ENCODE measurements around the gene WNT9B. TPM values are rescaled to one million over a fixed set of nuclear protein-coding genes. Genes with fewer than 3 reads are reported as not detected.
A peak's percentile ranks its signal among the peaks of the same experiment; 100 is the strongest.

WNT9B gene
- total and polyA plus RNA-seq, 4 experiments from 2014 or later: not detected

DNA sequence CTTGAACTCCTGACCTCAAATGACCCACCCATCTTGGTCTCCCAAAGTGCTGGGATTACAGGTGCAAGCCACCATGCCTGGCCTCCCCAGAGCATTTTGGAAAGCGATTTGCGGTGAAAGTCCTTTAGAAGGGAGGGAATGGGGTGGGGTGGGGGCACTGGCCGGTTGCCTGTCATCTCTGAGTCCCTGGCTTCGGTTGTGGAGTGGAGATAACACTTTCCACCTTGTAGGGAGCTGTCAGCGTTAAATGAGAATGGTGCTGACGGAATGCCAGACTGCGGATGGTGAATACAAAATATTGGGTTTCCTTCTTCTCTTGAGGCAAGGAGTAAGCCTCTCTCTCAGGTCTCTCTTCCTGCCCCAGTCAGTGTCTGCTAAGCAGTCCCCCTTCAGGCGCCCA is 27.7 kb upstream of the WNT9B start:
- Mint-ChIP-seq H3K4me1 (peaks cover 2 to 22% (median 10%) of the 10 kb centered on the region in 4 donors), H3K27ac (no peak overlapping the region), H3K9me3 (peaks cover 0 to 1% (median 0%) of the 10 kb centered on the region in 8 donors), H3K36me3 (no peaks in the 10 kb centered on the region), H3K27me3 (peaks cover 19 to 35% of the 10 kb centered on the region in 2 donors), H3K4me3 (no peak overlapping the region)
- Histone ChIP-seq H3K4me1 (ENCODE audit: insufficient read depth, low read length) (peaks cover 17% of the 10 kb centered on the region), H3K36me3 (ENCODE audit: insufficient read depth, low read length) (no peaks in the 10 kb centered on the region), H3K9me3 (ENCODE audit: control insufficient read depth in 1 of 2, low read length in 2 of 2) (no peaks in the 10 kb centered on the region), H3K4me3 (ENCODE audit: low read length in 2 of 2) (no peak overlapping the region), H3K27ac (ENCODE audit: low read depth, low read length) (no peak overlapping the region), H3K27me3 (ENCODE audit: insufficient read depth, low read length) (peaks cover 23% of the 10 kb centered on the region)
- POLR2A ChIA-PET (ENCODE audit: partially characterized antibody): no interaction called here
- intact Hi-C loops (cut with micrococcal nuclease): no loop called here
- CTCF ChIA-PET (ENCODE audit: partially characterized antibody): interaction anchor here (2.0 kb wide), 1 partner anchor 19 kb away, joined by 6 read pairs; no protein-coding TSS in a partner anchor
- DNase-seq: no peak

DNA sequence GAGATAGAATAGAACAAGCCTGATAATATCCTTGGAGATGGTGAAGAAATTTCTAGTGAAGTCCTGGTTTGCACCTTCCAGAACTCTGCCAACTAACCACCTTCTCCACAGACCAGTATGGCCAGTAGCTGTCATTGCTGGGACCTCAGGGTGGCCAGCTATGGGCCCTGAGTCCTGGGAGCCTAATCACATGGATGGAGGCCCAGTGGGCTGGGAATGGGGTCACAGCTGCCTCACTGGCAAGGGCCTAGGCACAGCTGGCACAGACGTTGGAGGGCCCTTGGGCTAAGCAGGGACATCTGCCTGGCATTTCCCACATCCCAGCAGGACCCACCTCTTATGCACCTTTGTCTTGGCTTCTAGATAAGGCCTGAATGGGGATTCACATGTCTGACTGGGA is 25.3 kb upstream of the WNT9B start:
- intact Hi-C loops (cut with micrococcal nuclease): no loop called here
- Histone ChIP-seq H3K27ac (ENCODE audit: low read depth, low read length) (no peak overlapping the region), H3K36me3 (ENCODE audit: insufficient read depth, low read length) (no peaks in the 10 kb centered on the region), H3K4me3 (ENCODE audit: low read length in 2 of 2) (no peak overlapping the region), H3K27me3 (ENCODE audit: insufficient read depth, low read length) (peaks cover 6% of the 10 kb centered on the region), H3K9me3 (ENCODE audit: control insufficient read depth in 1 of 2, low read length in 2 of 2) (no peaks in the 10 kb centered on the region), H3K4me1 (ENCODE audit: insufficient read depth, low read length) (no peaks in the 10 kb centered on the region)
- H3K27me3 Mint-ChIP-seq: peaks cover 6 to 21% of the 10 kb centered on the region in 2 donors
- no peaks in the 10 kb centered on the region for H3K36me3 Mint-ChIP-seq
- H3K9me3 Mint-ChIP-seq: peaks cover 0 to 1% (median 0%) of the 10 kb centered on the region in 8 donors
- no peak for DNase-seq
- no peak overlapping the region for H3K4me3 Mint-ChIP-seq
- no peak overlapping the region for H3K27ac Mint-ChIP-seq
- peaks cover 0 to 4% (median 3%) of the 10 kb centered on the region in 4 donors for H3K4me1 Mint-ChIP-seq
- ChIA-PET POLR2A (ENCODE audit: partially characterized antibody) (interaction anchor here (0.8 kb wide), 1 partner anchor 10 kb away, joined by 3 read pairs; no protein-coding TSS in a partner anchor), CTCF (ENCODE audit: partially characterized antibody) (interaction anchor here (1.0 kb wide), 1 partner anchor 20 kb away, joined by 3 read pairs; no protein-coding TSS in a partner anchor)

DNA sequence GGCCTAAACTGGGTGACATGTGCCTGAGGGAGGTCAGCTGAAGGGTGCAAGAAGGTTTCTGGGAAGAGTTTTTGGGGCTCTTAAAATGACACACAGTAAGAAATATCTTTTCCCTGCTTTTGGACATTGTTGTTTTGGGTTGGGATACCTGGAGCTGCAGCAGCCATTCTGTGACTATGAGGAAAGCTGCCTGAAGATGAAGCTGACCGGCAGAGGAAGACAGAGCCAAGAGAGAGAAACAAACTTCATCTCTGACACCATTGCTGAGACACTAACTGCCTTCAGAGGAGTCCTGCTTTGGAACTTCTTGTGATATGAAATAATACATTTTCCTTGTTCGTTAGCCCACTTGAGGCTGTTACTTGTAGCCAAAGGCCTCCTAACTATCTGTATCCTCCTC is 24.1 kb upstream of the WNT9B start:
- Histone ChIP-seq H3K4me1 (ENCODE audit: insufficient read depth, low read length) (no peaks in the 10 kb centered on the region), H3K36me3 (ENCODE audit: insufficient read depth, low read length) (no peaks in the 10 kb centered on the region), H3K9me3 (ENCODE audit: control insufficient read depth in 1 of 2, low read length in 2 of 2) (no peaks in the 10 kb centered on the region), H3K27ac (ENCODE audit: low read depth, low read length) (no peak overlapping the region), H3K4me3 (ENCODE audit: low read length in 2 of 2) (no peak overlapping the region), H3K27me3 (ENCODE audit: insufficient read depth, low read length) (peaks cover under 1% of the 10 kb centered on the region)
- DNase-seq: no peak
- Mint-ChIP-seq H3K4me1 (no peaks in the 10 kb centered on the region), H3K36me3 (no peaks in the 10 kb centered on the region), H3K4me3 (no peak overlapping the region), H3K27me3 (peaks cover under 1 to 12% of the 10 kb centered on the region in 2 donors), H3K27ac (no peak overlapping the region), H3K9me3 (no peaks in the 10 kb centered on the region)
- ChIA-PET CTCF (ENCODE audit: partially characterized antibody) (no interaction called here), POLR2A (ENCODE audit: partially characterized antibody) (no interaction called here)
- intact Hi-C loops (cut with micrococcal nuclease): no loop called here

DNA sequence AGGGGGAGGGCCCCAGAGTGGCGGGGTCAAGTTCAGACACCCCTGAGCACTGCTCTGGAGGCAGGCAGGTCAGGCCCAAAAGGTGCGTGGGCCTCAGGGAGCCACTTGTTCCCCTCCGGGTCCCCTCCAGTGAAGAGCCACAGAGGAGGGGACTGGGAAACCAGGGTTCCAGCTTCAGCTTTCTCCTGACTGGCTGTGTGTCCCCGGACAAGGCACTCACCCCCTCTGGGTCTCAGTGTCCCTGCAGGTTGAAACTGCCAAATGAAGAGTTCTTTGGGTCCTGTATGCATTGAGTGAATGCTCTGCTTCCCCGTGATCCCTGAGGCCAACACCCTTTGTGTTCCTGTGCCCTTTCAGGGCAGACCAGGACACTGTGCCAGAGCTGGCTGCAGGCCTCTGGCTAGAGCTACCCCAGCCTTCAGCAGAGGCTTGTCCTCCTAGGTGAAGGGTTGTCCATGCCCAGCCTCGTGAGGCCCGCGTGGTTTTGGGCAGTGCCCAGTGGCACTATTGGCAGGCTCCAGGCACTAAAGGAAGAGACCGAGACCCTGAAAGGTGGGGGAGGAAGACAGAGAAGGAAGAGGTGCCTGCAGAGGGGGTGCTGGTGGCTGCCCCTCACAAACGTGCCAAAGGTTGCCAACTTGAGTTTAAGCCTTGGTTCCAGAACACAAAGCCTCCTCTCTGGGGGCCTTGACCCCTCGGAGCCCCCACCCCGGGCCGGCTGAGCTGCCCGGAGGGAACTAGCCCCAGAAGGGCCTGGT is 19.6 kb upstream of the WNT9B start:
- peaks cover 0 to 5% (median 3%) of the 10 kb centered on the region in 4 donors for H3K4me1 Mint-ChIP-seq
- no peaks in the 10 kb centered on the region for H3K9me3 Mint-ChIP-seq
- intact Hi-C loops (cut with micrococcal nuclease): no loop called here
- Histone ChIP-seq H3K9me3 (ENCODE audit: control insufficient read depth in 1 of 2, low read length in 2 of 2) (no peaks in the 10 kb centered on the region), H3K27ac (ENCODE audit: low read depth, low read length) (no peak overlapping the region), H3K4me3 (ENCODE audit: low read length in 2 of 2) (no peak overlapping the region), H3K27me3 (ENCODE audit: insufficient read depth, low read length) (no peaks in the 10 kb centered on the region), H3K4me1 (ENCODE audit: insufficient read depth, low read length) (no peaks in the 10 kb centered on the region), H3K36me3 (ENCODE audit: insufficient read depth, low read length) (no peaks in the 10 kb centered on the region)
- H3K4me3 Mint-ChIP-seq: no peak overlapping the region
- CTCF ChIA-PET (ENCODE audit: partially characterized antibody): no interaction called here
- POLR2A ChIA-PET (ENCODE audit: partially characterized antibody): no interaction called here
- peaks cover 0 to 12% of the 10 kb centered on the region in 2 donors for H3K27me3 Mint-ChIP-seq
- no peak for DNase-seq
- H3K36me3 Mint-ChIP-seq: no peaks in the 10 kb centered on the region
- peak overlapping the region in 1 of 7 donors; percentile 64 for H3K27ac Mint-ChIP-seq

DNA sequence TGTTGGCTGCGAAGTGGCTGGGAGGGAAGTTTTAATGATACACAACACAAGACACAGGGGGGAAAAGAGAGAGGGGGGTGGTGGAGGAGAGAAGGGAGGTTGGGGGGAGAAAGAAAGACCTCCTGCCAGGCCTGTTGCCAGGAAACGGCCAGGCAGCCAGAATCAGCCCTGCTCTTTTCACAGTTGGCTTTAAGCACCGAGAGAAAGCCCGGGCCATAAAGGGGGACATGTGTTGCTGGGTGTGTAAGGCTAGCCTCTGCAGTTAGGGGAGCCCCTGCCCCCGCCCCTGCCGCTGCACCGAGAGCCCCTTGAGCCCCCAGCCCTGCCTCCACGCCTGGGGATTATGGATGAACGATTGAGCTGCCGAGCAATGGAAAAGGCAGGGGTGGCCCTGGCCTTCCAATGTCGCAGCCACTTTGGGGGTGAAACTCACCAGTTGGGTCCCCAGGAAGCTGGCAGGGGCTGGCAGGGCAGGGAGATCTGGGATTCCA is 19.0 kb upstream of the WNT9B start:
- intact Hi-C loops (cut with micrococcal nuclease): no loop called here
- DNase-seq: no peak
- H3K27me3 ChIP-seq (ENCODE audit: insufficient read depth, low read length): no peaks in the 10 kb centered on the region

DNA sequence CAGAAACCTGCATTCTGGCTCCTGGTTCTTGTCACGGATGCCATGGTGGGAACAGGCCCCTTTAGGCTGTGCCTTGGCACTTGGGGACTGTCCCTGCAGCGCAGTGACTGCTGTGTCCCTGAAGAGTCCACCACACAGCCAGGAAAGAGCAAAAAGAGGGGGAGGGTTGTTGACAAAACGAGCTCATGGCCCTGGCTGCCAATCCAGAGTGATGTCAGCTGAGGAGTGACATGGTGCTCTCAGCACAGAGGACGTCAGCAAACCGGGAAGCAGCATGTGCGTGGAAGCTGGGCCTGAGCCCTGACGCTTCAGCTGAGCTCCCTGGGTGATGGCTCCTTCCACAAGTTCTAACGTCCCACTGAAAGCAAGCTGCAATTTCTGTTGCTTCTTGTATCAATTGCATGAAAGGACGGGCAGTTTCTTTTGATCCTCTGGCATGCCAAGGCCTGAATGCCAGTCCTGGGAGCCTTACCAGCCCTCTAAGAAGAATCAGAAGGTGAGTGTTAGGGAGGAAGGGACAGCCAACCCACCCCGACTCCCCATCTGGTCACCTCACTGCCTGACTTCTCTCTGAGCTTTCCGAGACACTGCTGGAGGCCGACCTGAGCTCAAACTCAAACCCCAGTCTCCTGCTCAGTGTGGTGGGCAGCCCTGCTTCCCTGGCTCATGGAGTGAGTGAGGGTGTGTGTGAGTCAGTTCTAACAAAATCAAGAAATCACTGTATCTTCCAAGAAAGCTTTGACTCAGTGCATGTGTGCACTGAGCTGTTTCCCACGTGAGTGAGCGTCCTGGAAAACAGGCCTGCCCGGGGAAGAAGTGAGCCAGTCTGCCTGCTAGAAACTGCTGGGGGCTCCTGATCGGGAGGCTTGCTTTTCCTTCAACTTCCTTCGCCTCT is 18.2 kb upstream of the WNT9B start:
- no peaks in the 10 kb centered on the region for H3K27me3 ChIP-seq (ENCODE audit: insufficient read depth, low read length)
- no peak overlapping the region for H3K27ac ChIP-seq (ENCODE audit: low read depth, low read length)
- intact Hi-C loops (cut with micrococcal nuclease): no loop called here
- POLR2A ChIA-PET (ENCODE audit: partially characterized antibody): no interaction called here
- CTCF ChIA-PET (ENCODE audit: partially characterized antibody): interaction anchor here (1.4 kb wide), 1 partner anchor 9 kb away, joined by 9 read pairs; no protein-coding TSS in a partner anchor
- no peak overlapping the region for H3K4me3 Mint-ChIP-seq
- H3K4me3 ChIP-seq (ENCODE audit: low read length in 2 of 2): no peak overlapping the region
- peaks cover 0 to 5% (median 3%) of the 10 kb centered on the region in 4 donors for H3K4me1 Mint-ChIP-seq
- H3K9me3 Mint-ChIP-seq: no peaks in the 10 kb centered on the region
- no peak for DNase-seq
- H3K36me3 ChIP-seq (ENCODE audit: insufficient read depth, low read length): no peaks in the 10 kb centered on the region
- no peak overlapping the region for H3K27ac Mint-ChIP-seq
- no peaks in the 10 kb centered on the region for H3K9me3 ChIP-seq (ENCODE audit: control insufficient read depth in 1 of 2, low read length in 2 of 2)
- H3K4me1 ChIP-seq (ENCODE audit: insufficient read depth, low read length): no peaks in the 10 kb centered on the region
- peaks cover 0 to 17% of the 10 kb centered on the region in 2 donors for H3K27me3 Mint-ChIP-seq
- H3K36me3 Mint-ChIP-seq: no peaks in the 10 kb centered on the region

More for the DNA sequence above, 19.0 kb upstream of the WNT9B start:
- no peaks in the 10 kb centered on the region for H3K4me1 ChIP-seq (ENCODE audit: insufficient read depth, low read length)
- peak overlapping the region in 1 of 7 donors; percentile 64 for H3K27ac Mint-ChIP-seq
- peaks cover 0 to 5% (median 3%) of the 10 kb centered on the region in 4 donors for H3K4me1 Mint-ChIP-seq
- POLR2A ChIA-PET (ENCODE audit: partially characterized antibody): no interaction called here
- no peak overlapping the region for H3K4me3 ChIP-seq (ENCODE audit: low read length in 2 of 2)
- H3K9me3 ChIP-seq (ENCODE audit: control insufficient read depth in 1 of 2, low read length in 2 of 2): no peaks in the 10 kb centered on the region
- H3K36me3 ChIP-seq (ENCODE audit: insufficient read depth, low read length): no peaks in the 10 kb centered on the region
- H3K9me3 Mint-ChIP-seq: no peaks in the 10 kb centered on the region
- peaks cover 0 to 9% of the 10 kb centered on the region in 2 donors for H3K27me3 Mint-ChIP-seq
- CTCF ChIA-PET (ENCODE audit: partially characterized antibody): interaction anchor here (1.4 kb wide), 1 partner anchor 10 kb away, joined by 9 read pairs; no protein-coding TSS in a partner anchor
- H3K4me3 Mint-ChIP-seq: no peak overlapping the region
- no peaks in the 10 kb centered on the region for H3K36me3 Mint-ChIP-seq
- no peak overlapping the region for H3K27ac ChIP-seq (ENCODE audit: low read depth, low read length)

DNA sequence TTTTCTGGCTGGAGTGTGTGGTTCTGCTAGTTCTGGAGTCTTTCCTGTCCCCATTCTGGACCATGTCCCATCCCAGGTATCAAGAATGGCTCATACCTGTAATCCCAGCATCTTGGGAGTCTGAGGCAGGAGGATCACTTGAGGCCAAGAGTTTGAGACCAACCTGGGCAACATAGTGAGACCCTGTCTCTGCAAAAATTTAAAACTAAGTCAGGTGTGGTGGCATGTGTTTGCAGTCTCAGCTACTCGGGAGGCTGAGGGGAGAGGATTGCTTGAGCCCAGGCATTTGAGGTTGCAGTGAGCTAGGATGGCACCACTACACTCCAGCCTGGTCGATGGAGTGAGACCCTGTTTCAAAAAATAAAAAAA is 17.6 kb upstream of the WNT9B start:
- H3K27ac Mint-ChIP-seq: no peak overlapping the region
- intact Hi-C loops (cut with micrococcal nuclease): no loop called here
- no peaks in the 10 kb centered on the region for H3K36me3 Mint-ChIP-seq
- no peaks in the 10 kb centered on the region for H3K27me3 ChIP-seq (ENCODE audit: insufficient read depth, low read length)
- DNase-seq: no peak
- no peaks in the 10 kb centered on the region for H3K36me3 ChIP-seq (ENCODE audit: insufficient read depth, low read length)
- H3K4me1 ChIP-seq (ENCODE audit: insufficient read depth, low read length): no peaks in the 10 kb centered on the region
- H3K27ac ChIP-seq (ENCODE audit: low read depth, low read length): no peak overlapping the region
- H3K27me3 Mint-ChIP-seq: peaks cover 1 to 17% of the 10 kb centered on the region in 2 donors
- H3K9me3 Mint-ChIP-seq: no peaks in the 10 kb centered on the region
- POLR2A ChIA-PET (ENCODE audit: partially characterized antibody): no interaction called here
- peaks cover 0 to 5% (median 3%) of the 10 kb centered on the region in 4 donors for H3K4me1 Mint-ChIP-seq
- no peak overlapping the region for H3K4me3 ChIP-seq (ENCODE audit: low read length in 2 of 2)
- no peaks in the 10 kb centered on the region for H3K9me3 ChIP-seq (ENCODE audit: control insufficient read depth in 1 of 2, low read length in 2 of 2)
- CTCF ChIA-PET (ENCODE audit: partially characterized antibody): interaction anchor here (1.4 kb wide), 1 partner anchor 8 kb away, joined by 9 read pairs; no protein-coding TSS in a partner anchor
- no peak overlapping the region for H3K4me3 Mint-ChIP-seq

Measured in CD4-positive, alpha-beta memory T cell (primary cell).